Trophoblast cell (in vitro differentiated cells and primary cell): ENCODE data around the gene PBX1.

ENCODE experiments used
- DNase-seq, 2 donors: peaks; one replicate each; pipeline ENCODE4 v3.0.0-alpha.2; 2016
- H2AFZ ChIP-seq: 2 replicates; pipeline ENCODE4 v1.6.1; 2013; ENCODE audit warnings: low read length, moderate library complexity, mild to moderate bottlenecking; ENCODE audit not compliant: insufficient read depth, poor library complexity
- H2AK5ac ChIP-seq: 2 replicates; pipeline ENCODE4 v1.6.1; 2013; ENCODE audit warnings: mild to moderate bottlenecking, low read length
- H2BK120ac ChIP-seq: 2 replicates; pipeline ENCODE4 v1.6.1; 2013; ENCODE audit warnings: low read length, mild to moderate bottlenecking, moderate library complexity; ENCODE audit not compliant: insufficient read depth, poor library complexity
- H2BK12ac ChIP-seq: 2 replicates; pipeline ENCODE4 v1.6.1; 2013; ENCODE audit warnings: mild to moderate bottlenecking, low read length, moderate library complexity
- H2BK5ac ChIP-seq: 2 replicates; pipeline ENCODE4 v1.6.1; 2013; ENCODE audit warnings: low read length, low read depth, moderate library complexity, mild to moderate bottlenecking; ENCODE audit not compliant: poor library complexity
- H3K14ac ChIP-seq: 2 replicates; pipeline ENCODE4 v1.6.1; 2013; ENCODE audit warnings: mild to moderate bottlenecking, low read length
- H3K18ac ChIP-seq: 2 replicates; pipeline ENCODE4 v1.6.1; 2013; ENCODE audit warnings: mild to moderate bottlenecking, low read length
- H3K23ac ChIP-seq: 2 replicates; pipeline ENCODE4 v1.6.1; 2013; ENCODE audit warnings: low read length
- H3K27ac ChIP-seq: 2 replicates; pipeline ENCODE4 v1.5.1; 2013; ENCODE audit warnings: low read depth, mild to moderate bottlenecking, inconsistent platforms, low read length, moderate library complexity
- H3K27me3 ChIP-seq: 2 replicates; pipeline ENCODE4 v1.6.1; 2013; ENCODE audit warnings: inconsistent platforms, mild to moderate bottlenecking, low read length, moderate library complexity; ENCODE audit not compliant: insufficient read depth
- H3K36me3 ChIP-seq, 2 experiments: 1 replicate in 1 of 2; 2 replicates in 1 of 2; pipeline ENCODE4 v1.6.1; 2013; ENCODE audit warnings: low read length in 2 of 2, mild to moderate bottlenecking in 2 of 2, moderate library complexity in 1 of 2; ENCODE audit not compliant: insufficient read depth in 2 of 2, control insufficient read depth in 1 of 2
- H3K4ac ChIP-seq: 2 replicates; pipeline ENCODE4 v1.6.1; 2013; ENCODE audit warnings: low read depth, mild to moderate bottlenecking, low read length, moderate library complexity
- H3K4me1 ChIP-seq, 2 experiments: 1 replicate in 1 of 2; 2 replicates in 1 of 2; pipeline ENCODE4 v1.6.1; 2013; ENCODE audit warnings: low read length in 2 of 2, mild to moderate bottlenecking in 2 of 2, moderate library complexity in 1 of 2; ENCODE audit not compliant: insufficient read depth in 2 of 2, control insufficient read depth in 1 of 2
- H3K4me2 ChIP-seq: 2 replicates; pipeline ENCODE4 v1.6.1; 2013; ENCODE audit warnings: inconsistent platforms, mild to moderate bottlenecking, low read length, moderate library complexity
- H3K4me3 ChIP-seq: 2 replicates; pipeline ENCODE4 v1.5.1; 2013; ENCODE audit warnings: mild to moderate bottlenecking, low read depth, low read length, inconsistent platforms
- H3K79me1 ChIP-seq: one replicate; pipeline ENCODE4 v1.6.1; 2013; ENCODE audit warnings: low read length
- H3K79me2 ChIP-seq: 2 replicates; pipeline ENCODE4 v1.6.1; 2013; ENCODE audit warnings: low read length, mild to moderate bottlenecking; ENCODE audit not compliant: control insufficient read depth, insufficient read depth, poor library complexity
- H3K9ac ChIP-seq: 2 replicates; pipeline ENCODE4 v1.6.1; 2013; ENCODE audit warnings: mild to moderate bottlenecking, low read length
- H3K9me3 ChIP-seq: 2 replicates; pipeline ENCODE4 v1.6.1; 2013; ENCODE audit warnings: low read depth, mild to moderate bottlenecking, control low read depth, inconsistent platforms, low read length; ENCODE audit not compliant: insufficient read depth
- H4K12ac ChIP-seq: 2 replicates; pipeline ENCODE4 v1.6.1; 2013; ENCODE audit warnings: low read depth, mild to moderate bottlenecking, low read length, moderate library complexity
- H4K8ac ChIP-seq: 2 replicates; pipeline ENCODE4 v1.6.1; 2013; ENCODE audit warnings: low read depth, mild to moderate bottlenecking, low read length, moderate library complexity
- H4K91ac ChIP-seq: one replicate; pipeline ENCODE4 v1.6.1; 2013; ENCODE audit warnings: low read depth, mild to moderate bottlenecking, low read length, moderate library complexity
- WGBS: extraction: QIAGEN DNeasy Blood & Tissue Kit; methylation state at CpG from one replicate; pipeline ENCODE4 v1.1.7; 2013; ENCODE audit warnings: missing lambda C conversion rate; ENCODE audit not compliant: insufficient read length, insufficient coverage; ENCODE audit errors: extremely low coverage; 5-methylcytosine and 5-hydroxymethylcytosine counted together

Gene PBX1

DNA sequence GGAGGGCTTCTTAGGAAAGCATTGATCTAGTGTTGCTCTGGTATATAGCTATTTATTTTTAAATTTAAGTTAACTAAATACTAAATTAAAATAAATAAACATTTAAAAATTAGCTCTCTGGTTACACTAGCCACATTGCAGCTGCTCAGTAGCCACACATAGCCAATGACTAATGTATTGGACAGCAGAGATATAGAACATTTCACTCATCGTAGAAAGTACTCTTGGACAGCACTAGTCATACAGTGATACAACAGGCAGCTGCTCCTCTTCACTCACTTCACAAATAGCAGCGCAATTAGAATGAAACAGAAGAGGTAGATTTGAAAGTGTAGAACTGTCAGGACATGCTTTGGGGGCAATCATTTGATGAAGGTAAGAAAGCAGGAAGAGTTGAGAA, 245.4 kb downstream of the PBX1 start:
- Histone ChIP-seq H3K27ac (no peak overlapping the region), H3K4me1 (no peaks in the 10 kb centered on the region), H3K79me1 (no peaks in the 10 kb centered on the region), H3K14ac (no peak overlapping the region), H2AK5ac (no peak overlapping the region), H3K79me2 (no peaks in the 10 kb centered on the region), H4K12ac (no peak overlapping the region), H3K23ac (no peak overlapping the region), H3K4ac (no peak overlapping the region), H3K4me3 (no peak overlapping the region), H3K36me3 (peaks cover 12 to 25% of the 10 kb centered on the region in 2 experiments), H2BK12ac (no peak overlapping the region), H3K18ac (no peak overlapping the region), H2BK5ac (no peak overlapping the region), H3K27me3 (no peaks in the 10 kb centered on the region), H4K8ac (no peak overlapping the region), H4K91ac (no peak overlapping the region), H3K4me2 (no peak overlapping the region), H3K9me3 (no peaks in the 10 kb centered on the region), H3K9ac (no peak overlapping the region), H2BK120ac (no peak overlapping the region), H2AFZ (no peak overlapping the region)
- DNase-seq: no peak
- no CpG with 5 or more reads among the region's 2 CpGs for WGBS

DNA sequence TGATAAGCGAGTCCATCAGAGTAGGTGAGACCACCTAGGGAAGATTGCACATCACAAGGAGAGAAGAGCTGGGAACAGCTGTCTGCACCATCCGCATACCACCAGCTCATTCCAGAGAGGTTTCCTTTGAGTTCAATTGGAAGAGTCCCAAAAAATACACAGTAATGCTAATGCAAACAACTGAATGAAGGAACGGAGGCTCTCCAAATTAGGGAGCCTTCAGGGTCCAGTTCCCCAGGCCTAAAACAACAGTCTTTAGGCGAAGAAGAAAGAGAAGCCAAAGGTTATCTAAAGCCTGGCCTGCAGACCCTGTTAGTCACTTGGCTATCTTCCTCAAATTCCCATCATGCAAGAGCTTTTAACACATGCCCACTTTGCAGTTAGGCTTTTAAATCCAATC, 246.4 kb downstream of the PBX1 start:
- H2AFZ ChIP-seq: no peak overlapping the region
- no peak overlapping the region for H3K4me3 ChIP-seq
- no peaks in the 10 kb centered on the region for H3K9me3 ChIP-seq
- peaks cover 7 to 15% of the 10 kb centered on the region in 2 experiments for H3K36me3 ChIP-seq
- no peaks in the 10 kb centered on the region for H3K79me2 ChIP-seq
- no peaks in the 10 kb centered on the region for H3K4me1 ChIP-seq
- H3K27me3 ChIP-seq: no peaks in the 10 kb centered on the region
- H3K9ac ChIP-seq: no peak overlapping the region
- no peak overlapping the region for H2AK5ac ChIP-seq
- no peak overlapping the region for H3K4me2 ChIP-seq
- H2BK5ac ChIP-seq: no peak overlapping the region
- H4K91ac ChIP-seq: no peak overlapping the region
- H3K14ac ChIP-seq: no peak overlapping the region
- H3K79me1 ChIP-seq: no peaks in the 10 kb centered on the region
- no peak overlapping the region for H2BK12ac ChIP-seq
- no peak overlapping the region for H4K8ac ChIP-seq
- H3K4ac ChIP-seq: no peak overlapping the region
- H4K12ac ChIP-seq: no peak overlapping the region
- no peak for DNase-seq
- no peak overlapping the region for H3K23ac ChIP-seq
- no peak overlapping the region for H2BK120ac ChIP-seq
- H3K27ac ChIP-seq: no peak overlapping the region
- no peak overlapping the region for H3K18ac ChIP-seq
- WGBS: no CpG with 5 or more reads among the region's 4 CpGs

DNA sequence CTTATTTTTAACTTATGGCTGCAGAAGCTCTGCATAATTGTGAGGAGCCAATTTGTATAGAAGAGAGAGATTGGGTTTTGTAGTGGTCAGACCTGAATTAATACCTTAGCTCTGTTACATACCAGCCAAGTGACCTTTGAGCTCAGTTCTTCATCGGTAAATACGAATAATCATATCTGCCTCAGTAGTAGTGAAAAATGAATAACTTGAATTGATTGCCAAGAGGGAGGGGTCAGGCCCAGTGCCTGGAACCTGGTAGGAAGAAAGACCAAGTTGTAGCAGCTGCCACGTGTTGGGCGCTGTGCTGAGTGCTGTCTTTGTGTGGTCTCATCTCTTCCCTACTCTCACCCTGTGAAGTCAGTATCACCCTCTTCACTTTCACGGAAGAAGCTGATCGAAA, 247.5 kb downstream of the PBX1 start:
- no peaks in the 10 kb centered on the region for H3K27me3 ChIP-seq
- no peak overlapping the region for H2AK5ac ChIP-seq
- H3K4me1 ChIP-seq: no peaks in the 10 kb centered on the region
- no peak overlapping the region for H3K23ac ChIP-seq
- H2AFZ ChIP-seq: no peak overlapping the region
- no peak overlapping the region for H3K4me2 ChIP-seq
- H4K8ac ChIP-seq: no peak overlapping the region
- H3K9me3 ChIP-seq: no peaks in the 10 kb centered on the region
- no peak overlapping the region for H3K14ac ChIP-seq
- H3K79me1 ChIP-seq: no peaks in the 10 kb centered on the region
- H3K27ac ChIP-seq: no peak overlapping the region
- H3K18ac ChIP-seq: no peak overlapping the region
- no peak overlapping the region for H3K4ac ChIP-seq
- no peaks in the 10 kb centered on the region for H3K79me2 ChIP-seq
- H3K4me3 ChIP-seq: no peak overlapping the region
- no peak overlapping the region for H2BK120ac ChIP-seq
- H2BK5ac ChIP-seq: no peak overlapping the region
- no peak overlapping the region for H3K9ac ChIP-seq
- peaks cover 5 to 10% of the 10 kb centered on the region in 2 experiments for H3K36me3 ChIP-seq
- H2BK12ac ChIP-seq: no peak overlapping the region
- H4K12ac ChIP-seq: no peak overlapping the region
- no CpG with 5 or more reads among the region's 6 CpGs for WGBS
- no peak overlapping the region for H4K91ac ChIP-seq
- no peak for DNase-seq

DNA sequence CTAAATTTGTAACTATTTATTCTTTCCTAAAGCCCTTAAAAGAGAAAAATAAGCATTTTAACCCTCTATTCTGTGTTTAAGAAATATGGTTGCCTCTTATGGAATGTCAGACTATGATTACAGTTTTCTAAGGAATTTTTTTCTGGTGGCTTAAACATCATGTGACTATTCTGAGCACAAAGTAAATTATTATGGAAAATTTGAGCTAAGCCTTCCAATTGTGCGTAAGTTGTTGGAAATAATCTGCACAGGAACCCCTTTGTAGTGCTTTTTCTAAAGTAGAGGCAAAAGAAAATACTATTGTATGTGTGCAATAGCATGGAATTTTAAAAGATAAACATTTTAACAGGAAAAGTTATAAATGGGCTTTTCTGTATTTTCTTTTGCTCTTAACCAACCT, 254.8 kb downstream of the PBX1 start:
- no peak overlapping the region for H4K12ac ChIP-seq
- H2BK12ac ChIP-seq: no peak overlapping the region
- no peak overlapping the region for H3K23ac ChIP-seq
- no peak overlapping the region for H2BK120ac ChIP-seq
- H3K4me1 ChIP-seq: no peaks in the 10 kb centered on the region
- H3K27ac ChIP-seq: no peak overlapping the region
- peaks cover 2 to 5% of the 10 kb centered on the region in 2 experiments for H3K36me3 ChIP-seq
- H3K14ac ChIP-seq: no peak overlapping the region
- H3K18ac ChIP-seq: no peak overlapping the region
- no peak overlapping the region for H2AK5ac ChIP-seq
- no peak for DNase-seq
- no peaks in the 10 kb centered on the region for H3K9me3 ChIP-seq
- H3K4me3 ChIP-seq: no peak overlapping the region
- H3K79me2 ChIP-seq: no peaks in the 10 kb centered on the region
- H3K4ac ChIP-seq: no peak overlapping the region
- no peak overlapping the region for H2AFZ ChIP-seq
- no peak overlapping the region for H3K4me2 ChIP-seq
- H4K91ac ChIP-seq: no peak overlapping the region
- no peaks in the 10 kb centered on the region for H3K79me1 ChIP-seq
- H2BK5ac ChIP-seq: no peak overlapping the region
- H3K9ac ChIP-seq: no peak overlapping the region
- WGBS: no CpG with 5 or more reads among the region's 1 CpG
- no peaks in the 10 kb centered on the region for H3K27me3 ChIP-seq
- no peak overlapping the region for H4K8ac ChIP-seq
